ENCODE results near the gene MET.

DNA sequence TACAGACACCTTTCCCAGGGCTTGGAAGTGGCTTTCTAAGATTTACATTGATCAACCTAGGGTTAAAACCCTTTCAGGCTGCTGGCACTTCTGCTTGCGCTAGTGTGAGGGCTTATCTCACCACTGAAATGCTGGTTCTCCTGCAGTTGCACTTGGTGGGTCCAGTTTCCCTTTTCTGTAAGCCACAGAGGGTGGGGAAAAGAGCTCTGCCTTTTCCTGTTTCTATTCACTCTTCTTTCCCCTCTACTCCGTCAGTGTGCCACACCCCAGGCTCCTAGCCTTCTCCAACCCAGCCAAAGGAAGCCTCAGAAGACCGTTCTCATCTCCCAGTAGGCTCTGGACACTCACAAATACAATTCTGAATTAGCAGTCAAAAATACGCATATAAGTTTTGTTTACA is 171.4 kb downstream of the MET start:
- TF ChIP-seq POLR2A (IDR thresholded peaks at IDR 0.05): no peak
- TF ChIP-seq, protein P1, sequence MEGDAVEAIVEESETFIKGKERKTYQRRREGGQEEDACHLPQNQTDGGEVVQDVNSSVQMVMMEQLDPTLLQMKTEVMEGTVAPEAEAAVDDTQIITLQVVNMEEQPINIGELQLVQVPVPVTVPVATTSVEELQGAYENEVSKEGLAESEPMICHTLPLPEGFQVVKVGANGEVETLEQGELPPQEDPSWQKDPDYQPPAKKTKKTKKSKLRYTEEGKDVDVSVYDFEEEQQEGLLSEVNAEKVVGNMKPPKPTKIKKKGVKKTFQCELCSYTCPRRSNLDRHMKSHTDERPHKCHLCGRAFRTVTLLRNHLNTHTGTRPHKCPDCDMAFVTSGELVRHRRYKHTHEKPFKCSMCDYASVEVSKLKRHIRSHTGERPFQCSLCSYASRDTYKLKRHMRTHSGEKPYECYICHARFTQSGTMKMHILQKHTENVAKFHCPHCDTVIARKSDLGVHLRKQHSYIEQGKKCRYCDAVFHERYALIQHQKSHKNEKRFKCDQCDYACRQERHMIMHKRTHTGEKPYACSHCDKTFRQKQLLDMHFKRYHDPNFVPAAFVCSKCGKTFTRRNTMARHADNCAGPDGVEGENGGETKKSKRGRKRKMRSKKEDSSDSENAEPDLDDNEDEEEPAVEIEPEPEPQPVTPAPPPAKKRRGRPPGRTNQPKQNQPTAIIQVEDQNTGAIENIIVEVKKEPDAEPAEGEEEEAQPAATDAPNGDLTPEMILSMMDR (IDR thresholded peaks at IDR 0.05): no peak
